WTC11 (cell line): ENCODE results near the gene ABHD12.

Source experiments
- CREM ChIP-seq: sonication (generic); formaldehyde crosslinking; IDR thresholded peaks from 2 replicates; pipeline ENCODE4 v1.8.1; 2022; ENCODE audit warnings: mild to moderate bottlenecking, missing genetic modification reagents, moderate library complexity
- TF ChIP-seq, protein P1 (sequence below): fragments of 200-600 bp; IDR thresholded peaks from 2 replicates; pipeline ENCODE4 v1.8.0; 2022; ENCODE audit warnings: antibody characterized with exemption
- TF ChIP-seq, protein P2 (sequence below): sonication (generic); formaldehyde crosslinking; IDR thresholded peaks from 2 replicates; pipeline ENCODE4 v1.8.0; 2022; ENCODE audit warnings: mild to moderate bottlenecking, missing genetic modification reagents

DNA sequence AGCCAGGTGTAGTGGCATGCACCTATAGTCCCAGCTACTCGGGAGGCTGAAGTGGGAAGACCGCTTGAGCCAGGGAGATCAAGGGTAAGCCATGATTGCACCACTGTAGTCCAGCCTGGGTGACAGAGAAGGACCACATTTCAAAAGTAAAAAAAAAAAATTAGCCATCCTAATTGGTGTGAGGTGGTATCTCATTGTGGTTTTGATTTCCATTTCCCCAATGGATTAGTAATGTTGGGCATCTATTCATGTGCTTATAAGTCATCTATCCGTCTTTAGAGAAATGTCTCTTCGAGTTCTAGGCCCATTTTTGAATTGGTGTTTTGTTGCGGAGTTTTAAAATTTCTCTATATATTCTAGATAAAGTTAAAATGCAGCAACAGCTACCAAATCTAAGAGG, 21.7 kb downstream of the ABHD12 start:
- TF ChIP-seq, protein P1, sequence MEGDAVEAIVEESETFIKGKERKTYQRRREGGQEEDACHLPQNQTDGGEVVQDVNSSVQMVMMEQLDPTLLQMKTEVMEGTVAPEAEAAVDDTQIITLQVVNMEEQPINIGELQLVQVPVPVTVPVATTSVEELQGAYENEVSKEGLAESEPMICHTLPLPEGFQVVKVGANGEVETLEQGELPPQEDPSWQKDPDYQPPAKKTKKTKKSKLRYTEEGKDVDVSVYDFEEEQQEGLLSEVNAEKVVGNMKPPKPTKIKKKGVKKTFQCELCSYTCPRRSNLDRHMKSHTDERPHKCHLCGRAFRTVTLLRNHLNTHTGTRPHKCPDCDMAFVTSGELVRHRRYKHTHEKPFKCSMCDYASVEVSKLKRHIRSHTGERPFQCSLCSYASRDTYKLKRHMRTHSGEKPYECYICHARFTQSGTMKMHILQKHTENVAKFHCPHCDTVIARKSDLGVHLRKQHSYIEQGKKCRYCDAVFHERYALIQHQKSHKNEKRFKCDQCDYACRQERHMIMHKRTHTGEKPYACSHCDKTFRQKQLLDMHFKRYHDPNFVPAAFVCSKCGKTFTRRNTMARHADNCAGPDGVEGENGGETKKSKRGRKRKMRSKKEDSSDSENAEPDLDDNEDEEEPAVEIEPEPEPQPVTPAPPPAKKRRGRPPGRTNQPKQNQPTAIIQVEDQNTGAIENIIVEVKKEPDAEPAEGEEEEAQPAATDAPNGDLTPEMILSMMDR = no peak
- TF ChIP-seq, protein P2, sequence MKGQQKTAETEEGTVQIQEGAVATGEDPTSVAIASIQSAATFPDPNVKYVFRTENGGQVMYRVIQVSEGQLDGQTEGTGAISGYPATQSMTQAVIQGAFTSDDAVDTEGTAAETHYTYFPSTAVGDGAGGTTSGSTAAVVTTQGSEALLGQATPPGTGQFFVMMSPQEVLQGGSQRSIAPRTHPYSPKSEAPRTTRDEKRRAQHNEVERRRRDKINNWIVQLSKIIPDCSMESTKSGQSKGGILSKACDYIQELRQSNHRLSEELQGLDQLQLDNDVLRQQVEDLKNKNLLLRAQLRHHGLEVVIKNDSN (CRISPR knock-in tag) = no peak
- no peak for TF ChIP-seq CREM (CRISPR knock-in tag)
